ENCODE results near the gene ERCC2.
"Not testable (repeated sequence)": the region's sequence is repeated elsewhere in the genome, so short reads cannot be mapped to it uniquely, and the experiment has no call there.

Gene ERCC2

DNA sequence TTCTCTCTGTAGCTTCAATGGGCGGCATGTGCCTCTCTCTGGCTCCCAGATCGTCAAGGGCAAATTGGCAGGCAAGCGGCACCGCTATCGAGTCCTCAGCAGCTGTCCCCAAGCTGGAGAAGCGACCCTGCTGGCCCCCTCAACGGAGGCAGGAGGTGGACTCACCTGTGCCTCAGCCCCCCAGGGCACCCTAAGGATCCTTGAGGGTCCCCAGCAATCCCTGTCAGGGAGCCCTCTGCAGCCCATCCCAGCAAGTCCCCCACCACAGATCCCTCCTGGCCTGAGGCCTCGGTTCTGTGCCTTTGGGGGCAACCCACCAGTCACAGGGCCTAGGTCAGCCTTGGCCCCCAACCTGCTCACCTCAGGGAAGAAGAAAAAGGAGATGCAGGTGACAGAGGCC lies 37.7 kb upstream of the ERCC2 start:
- Histone ChIP-seq H3K4me1 (ENCODE audit: control insufficient read depth in 5 of 5, insufficient read depth in 5 of 5, low read length in 5 of 5) (peaks cover 10 to 59% (median 41%) of the 10 kb centered on the region in 5 donors), H3K27me3 (ENCODE audit: control insufficient read depth in 5 of 5, insufficient read depth in 4 of 5, low read length in 5 of 5) (peaks cover 0 to 13% (median 7%) of the 10 kb centered on the region in 5 donors), H3K9me3 (ENCODE audit: control insufficient read depth in 5 of 5, low read length in 5 of 5) (no peaks in the 10 kb centered on the region), H3K4me3 (ENCODE audit: low read depth in 1 of 5, low read length in 5 of 5) (no peak overlapping the region), H3K9ac (ENCODE audit: low read length in 5 of 5) (no peak overlapping the region), H3K27ac (ENCODE audit: low read depth, low read length) (no peak overlapping the region), H3K36me3 (ENCODE audit: control insufficient read depth in 5 of 5, insufficient read depth in 5 of 5, low read length in 5 of 5) (peaks cover 0 to 8% (median 4%) of the 10 kb centered on the region in 5 donors)

DNA sequence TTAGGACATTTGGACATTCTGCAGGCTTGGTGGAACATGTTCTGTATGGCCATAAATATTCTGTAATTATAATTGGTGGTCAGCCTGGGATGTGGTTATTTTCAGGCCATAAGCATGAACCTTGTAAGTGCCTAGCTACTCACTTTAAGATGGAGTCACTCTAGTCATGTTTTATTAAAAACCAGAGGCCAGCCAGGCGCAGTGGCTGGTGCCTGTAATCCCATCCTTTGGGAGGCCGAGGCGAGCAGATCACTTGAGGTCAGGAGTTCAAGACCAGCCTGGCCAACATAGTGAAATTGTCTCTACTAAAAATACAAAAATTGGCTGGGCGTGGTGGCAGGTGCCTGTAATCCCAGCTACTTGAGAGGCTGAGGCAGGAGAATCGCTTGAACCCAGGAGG lies 37.2 kb upstream of the ERCC2 start:
- H3K27ac ChIP-seq (ENCODE audit: low read depth, low read length); H3K36me3 ChIP-seq (ENCODE audit: control insufficient read depth in 5 of 5, insufficient read depth in 5 of 5, low read length in 5 of 5); H3K4me3 ChIP-seq (ENCODE audit: low read depth in 1 of 5, low read length in 5 of 5); H3K9me3 ChIP-seq (ENCODE audit: control insufficient read depth in 5 of 5, low read length in 5 of 5): not testable (repeated sequence)
- Histone ChIP-seq H3K4me1 (ENCODE audit: control insufficient read depth in 5 of 5, insufficient read depth in 5 of 5, low read length in 5 of 5) (peaks cover 10 to 64% (median 46%) of the 10 kb centered on the region in 5 donors), H3K9ac (ENCODE audit: low read length in 5 of 5) (peak overlapping the region in 1 of 5 donors; percentile 86), H3K27me3 (ENCODE audit: control insufficient read depth in 5 of 5, insufficient read depth in 4 of 5, low read length in 5 of 5) (peaks cover 0 to 15% (median 7%) of the 10 kb centered on the region in 5 donors)

DNA sequence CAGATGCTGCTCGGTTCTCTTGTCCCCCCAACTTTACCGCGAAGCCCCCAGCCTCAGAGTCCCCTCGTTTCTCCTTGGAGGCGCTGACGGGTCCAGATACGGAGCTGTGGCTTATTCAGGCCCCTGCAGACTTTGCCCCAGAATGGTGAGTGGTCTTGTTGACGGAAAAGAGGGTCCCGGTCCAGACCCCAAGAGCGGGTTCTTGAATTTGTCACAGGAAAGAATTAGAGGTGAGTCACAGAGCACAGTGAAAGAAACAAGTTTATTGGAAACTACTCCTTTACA lies 36.7 kb upstream of the ERCC2 start:
- H3K27ac ChIP-seq (ENCODE audit: low read depth, low read length) = no peak overlapping the region
- peaks cover 10 to 70% (median 47%) of the 10 kb centered on the region in 5 donors for H3K4me1 ChIP-seq (ENCODE audit: control insufficient read depth in 5 of 5, insufficient read depth in 5 of 5, low read length in 5 of 5)

DNA sequence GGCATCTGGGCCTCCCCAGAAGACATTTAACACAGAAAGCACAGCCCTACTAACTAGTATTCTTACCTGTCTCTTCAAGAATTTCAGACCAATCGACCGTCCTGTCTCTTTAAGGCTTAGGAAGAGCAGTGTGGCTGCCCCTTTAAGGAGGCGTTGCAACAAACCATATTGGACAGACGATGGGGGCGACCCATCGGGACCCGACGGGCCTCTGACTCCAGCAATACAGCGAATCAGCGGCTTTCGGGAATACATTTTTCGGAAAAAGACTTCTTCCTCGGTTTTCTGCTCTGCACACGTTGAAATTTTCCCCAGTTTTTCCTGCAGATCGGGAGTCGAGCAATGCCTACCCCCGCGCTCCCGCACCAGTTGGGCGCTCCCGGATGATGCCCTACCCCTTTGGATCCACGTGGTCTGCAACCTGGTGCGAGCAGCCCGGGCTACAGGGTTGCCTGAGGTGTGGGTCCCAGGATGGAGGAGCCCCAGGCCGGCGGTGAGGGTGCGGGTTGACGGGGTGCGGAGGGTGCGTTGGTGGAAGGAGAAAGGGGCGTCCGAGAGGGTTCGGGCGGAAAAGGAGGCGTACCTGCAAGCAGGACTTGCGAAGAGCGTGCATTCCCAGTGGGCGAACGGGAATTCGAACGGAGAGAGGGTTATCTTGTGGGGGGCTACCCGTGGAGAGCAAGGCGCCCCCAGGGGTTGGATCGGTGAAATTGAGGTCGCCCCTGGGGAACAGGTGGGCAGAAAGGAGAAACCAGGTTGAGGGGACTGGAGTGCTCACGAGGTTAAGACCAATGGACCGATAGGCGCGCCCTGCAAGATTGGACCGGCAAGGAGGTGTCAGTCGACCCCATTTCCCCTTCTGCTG lies 36.1 kb upstream of the ERCC2 start, which contains the start of gene POLR1G:
POLR1G (plus strand) TSS at position 419 of the 865 bp plus-strand sequence; CDS start at position 472, 53 bp downstream.
- Histone ChIP-seq H3K4me1 (ENCODE audit: control insufficient read depth in 5 of 5, insufficient read depth in 5 of 5, low read length in 5 of 5) (peaks cover 10 to 70% (median 47%) of the 10 kb centered on the region in 5 donors), H3K36me3 (ENCODE audit: control insufficient read depth in 5 of 5, insufficient read depth in 5 of 5, low read length in 5 of 5) (peaks cover 0 to 7% (median 0%) of the 10 kb centered on the region in 5 donors), H3K9ac (ENCODE audit: low read length in 5 of 5) (peak within 1 kb of the TSS; percentile 50 to 86 (median 85)), H3K27ac (ENCODE audit: low read depth, low read length) (peak within 1 kb of the TSS; percentile 87), H3K4me3 (ENCODE audit: low read depth in 1 of 5, low read length in 5 of 5) (peak within 1 kb of the TSS; percentile 76 to 93 (median 85)), H3K27me3 (ENCODE audit: control insufficient read depth in 5 of 5, insufficient read depth in 4 of 5, low read length in 5 of 5) (peaks cover 0 to 15% (median 7%) of the 10 kb centered on the region in 5 donors), H3K9me3 (ENCODE audit: control insufficient read depth in 5 of 5, low read length in 5 of 5) (no peaks in the 10 kb centered on the region)

More for the DNA sequence above, 36.7 kb upstream of the ERCC2 start:
- H3K4me3 ChIP-seq (ENCODE audit: low read depth in 1 of 5, low read length in 5 of 5) = peak overlapping the region; percentile 76 to 93 (median 85)
- peak overlapping the region in 4 of 5 donors; percentile 42 to 86 (median 82) for H3K9ac ChIP-seq (ENCODE audit: low read length in 5 of 5)
- H3K27me3 ChIP-seq (ENCODE audit: control insufficient read depth in 5 of 5, insufficient read depth in 4 of 5, low read length in 5 of 5) = peaks cover 0 to 15% (median 7%) of the 10 kb centered on the region in 5 donors
- peaks cover 0 to 7% (median 0%) of the 10 kb centered on the region in 5 donors for H3K36me3 ChIP-seq (ENCODE audit: control insufficient read depth in 5 of 5, insufficient read depth in 5 of 5, low read length in 5 of 5)
- no peaks in the 10 kb centered on the region for H3K9me3 ChIP-seq (ENCODE audit: control insufficient read depth in 5 of 5, low read length in 5 of 5)

DNA sequence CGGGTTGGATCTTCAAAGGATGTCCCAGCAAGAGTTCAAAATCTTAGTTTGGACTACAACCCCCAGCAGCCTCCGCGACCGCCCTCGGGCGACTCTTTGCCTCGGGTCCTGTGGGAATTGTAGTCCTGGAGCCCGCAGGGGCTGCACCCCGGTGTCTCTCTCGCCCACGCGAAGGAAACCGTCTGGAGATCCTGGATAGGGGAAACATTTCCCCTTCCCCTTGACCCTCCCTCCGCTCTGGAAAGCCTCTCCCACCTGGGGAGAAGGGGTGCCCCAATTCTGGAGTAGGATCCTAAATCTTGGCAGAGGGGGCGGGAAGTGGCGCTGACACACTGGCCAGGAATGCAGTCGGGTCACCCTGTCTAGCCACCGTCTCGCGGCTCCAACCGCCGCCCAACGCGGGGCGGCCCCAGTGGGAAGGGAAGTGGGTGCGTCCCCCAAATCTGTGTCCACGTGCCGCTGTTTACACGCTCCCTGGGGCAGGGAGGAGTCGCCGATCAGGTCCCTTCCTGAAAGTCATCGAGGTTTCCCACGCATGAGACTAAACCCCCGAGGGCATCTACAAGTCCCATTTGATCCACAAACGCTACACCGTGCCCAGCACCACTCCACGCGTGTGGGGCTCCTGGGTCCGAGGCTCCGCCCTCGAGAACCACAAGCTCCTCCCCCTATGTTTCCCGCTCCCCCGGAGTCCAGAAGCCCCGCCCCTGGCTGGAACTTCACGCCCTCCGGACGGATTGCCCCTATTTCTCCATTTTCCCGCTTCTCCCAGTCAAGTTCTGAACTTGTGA lies 35.3 kb upstream of the ERCC2 start:
- Histone ChIP-seq H3K4me3 (ENCODE audit: low read depth in 1 of 5, low read length in 5 of 5) (peak overlapping the region; percentile 76 to 90 (median 85)), H3K27ac (ENCODE audit: low read depth, low read length) (peak overlapping the region; percentile 87), H3K9ac (ENCODE audit: low read length in 5 of 5) (peak overlapping the region; percentile 50 to 86 (median 85)), H3K4me1 (ENCODE audit: control insufficient read depth in 5 of 5, insufficient read depth in 5 of 5, low read length in 5 of 5) (peaks cover 10 to 70% (median 47%) of the 10 kb centered on the region in 5 donors), H3K27me3 (ENCODE audit: control insufficient read depth in 5 of 5, insufficient read depth in 4 of 5, low read length in 5 of 5) (peaks cover 0 to 15% (median 7%) of the 10 kb centered on the region in 5 donors), H3K36me3 (ENCODE audit: control insufficient read depth in 5 of 5, insufficient read depth in 5 of 5, low read length in 5 of 5) (peaks cover 0 to 7% (median 0%) of the 10 kb centered on the region in 5 donors), H3K9me3 (ENCODE audit: control insufficient read depth in 5 of 5, low read length in 5 of 5) (no peaks in the 10 kb centered on the region)

DNA sequence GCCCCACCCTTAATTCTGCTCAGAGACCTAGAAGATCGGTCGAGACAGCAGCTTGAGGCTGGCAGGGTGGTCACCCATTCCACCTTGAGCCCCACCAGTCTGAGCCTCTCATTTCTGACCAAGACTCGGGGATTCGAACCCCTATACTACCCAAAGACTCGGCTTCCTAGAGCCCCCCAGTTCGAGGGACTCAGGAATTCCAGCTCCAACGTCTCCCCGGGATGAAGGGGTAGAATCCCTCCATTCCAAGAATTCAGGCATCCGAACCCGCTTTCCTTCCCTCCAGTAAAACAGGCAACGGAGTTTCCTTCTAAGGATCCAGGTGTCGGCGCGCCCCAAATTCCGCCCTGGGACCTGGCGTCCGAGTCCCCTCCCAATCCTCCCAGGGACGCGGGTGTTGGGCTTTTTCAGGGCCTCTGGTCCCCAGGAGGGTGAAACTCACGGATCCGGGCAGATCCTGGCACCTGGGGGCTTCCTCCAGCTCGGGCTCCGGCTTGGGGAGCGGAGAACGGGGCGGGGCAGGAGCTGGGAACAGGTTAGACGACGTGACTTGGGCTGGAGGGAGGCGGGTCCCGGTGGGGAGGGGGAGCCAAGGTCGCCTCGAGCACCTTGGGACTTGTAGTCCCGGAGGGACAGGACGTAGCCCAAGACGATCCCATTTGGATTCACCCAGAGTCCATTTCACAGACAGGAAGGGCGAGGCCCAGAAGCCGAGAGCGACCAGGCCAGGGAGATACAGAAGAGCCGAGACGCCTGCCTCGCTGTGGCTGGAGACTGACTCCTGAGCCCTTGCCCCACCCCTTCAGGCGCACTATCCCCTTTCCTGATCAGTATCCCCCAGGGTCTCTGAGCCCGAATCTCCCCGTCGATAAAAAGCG lies 34.4 kb upstream of the ERCC2 start, which contains the start of gene PPP1R13L:
PPP1R13L (minus strand) TSS at position 513 of the 878 bp plus-strand sequence. CDS start 6,751 bp downstream, outside the sequence.
- H3K9me3 ChIP-seq (ENCODE audit: control insufficient read depth in 5 of 5, low read length in 5 of 5) = no peaks in the 10 kb centered on the region
- H3K27me3 ChIP-seq (ENCODE audit: control insufficient read depth in 5 of 5, insufficient read depth in 4 of 5, low read length in 5 of 5) = peaks cover 0 to 15% (median 7%) of the 10 kb centered on the region in 5 donors
- H3K27ac ChIP-seq (ENCODE audit: low read depth, low read length) = peak within 1 kb of the TSS; percentile 87
- peaks cover 0 to 7% (median 0%) of the 10 kb centered on the region in 5 donors for H3K36me3 ChIP-seq (ENCODE audit: control insufficient read depth in 5 of 5, insufficient read depth in 5 of 5, low read length in 5 of 5)
- H3K4me3 ChIP-seq (ENCODE audit: low read depth in 1 of 5, low read length in 5 of 5) = peak within 1 kb of the TSS; percentile 76 to 90 (median 85)
- peaks cover 10 to 75% (median 52%) of the 10 kb centered on the region in 5 donors for H3K4me1 ChIP-seq (ENCODE audit: control insufficient read depth in 5 of 5, insufficient read depth in 5 of 5, low read length in 5 of 5)
- H3K9ac ChIP-seq (ENCODE audit: low read length in 5 of 5) = peak within 1 kb of the TSS; percentile 50 to 86 (median 85)

DNA sequence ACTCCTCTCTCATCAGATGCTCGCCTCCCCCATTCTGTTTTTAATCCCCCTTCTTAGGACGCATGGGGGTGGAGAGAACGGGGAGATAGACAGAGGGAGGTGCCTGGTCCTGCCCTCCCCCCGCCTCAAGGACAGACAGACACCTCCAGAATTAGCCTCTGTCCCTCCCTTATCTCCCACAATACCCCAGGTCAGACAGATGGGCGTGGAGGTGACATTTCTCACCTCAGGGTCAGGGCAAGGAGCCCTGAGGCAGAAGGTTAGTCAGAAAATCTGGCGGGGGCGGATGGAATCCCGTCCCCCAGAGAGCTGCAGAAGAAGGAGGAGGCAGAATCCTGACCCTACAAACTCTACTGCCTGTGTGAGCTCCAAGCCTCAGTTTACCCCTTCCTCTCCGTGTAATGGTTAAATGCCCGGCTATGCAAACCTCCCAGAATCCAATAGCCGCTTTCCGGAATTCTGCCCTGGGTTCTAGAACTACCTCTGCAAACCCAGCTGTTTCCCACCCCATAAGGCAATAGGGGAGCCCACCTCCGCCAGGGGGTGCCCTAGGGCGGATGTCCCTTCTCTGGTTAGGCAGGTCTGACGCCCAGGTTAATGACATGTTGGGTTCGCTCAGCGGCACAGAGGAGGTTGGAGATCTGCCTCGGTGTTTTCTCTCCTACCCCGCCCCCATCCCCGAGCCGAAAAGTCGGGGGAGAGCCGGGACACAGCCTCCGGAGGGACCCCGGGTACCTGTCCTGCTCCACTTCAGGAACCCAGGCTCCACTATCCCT lies 33.6 kb upstream of the ERCC2 start:
- H3K27ac ChIP-seq (ENCODE audit: low read depth, low read length) = peak overlapping the region; percentile 87
- peaks cover 0 to 4% (median 0%) of the 10 kb centered on the region in 5 donors for H3K36me3 ChIP-seq (ENCODE audit: control insufficient read depth in 5 of 5, insufficient read depth in 5 of 5, low read length in 5 of 5)
- peak overlapping the region; percentile 50 to 88 (median 76) for H3K4me3 ChIP-seq (ENCODE audit: low read depth in 1 of 5, low read length in 5 of 5)
- H3K27me3 ChIP-seq (ENCODE audit: control insufficient read depth in 5 of 5, insufficient read depth in 4 of 5, low read length in 5 of 5) = peaks cover 0 to 15% (median 7%) of the 10 kb centered on the region in 5 donors
- H3K9ac ChIP-seq (ENCODE audit: low read length in 5 of 5) = peak overlapping the region in 2 of 5 donors; percentile 26 to 80
- peaks cover 10 to 70% (median 52%) of the 10 kb centered on the region in 5 donors for H3K4me1 ChIP-seq (ENCODE audit: control insufficient read depth in 5 of 5, insufficient read depth in 5 of 5, low read length in 5 of 5)
- no peaks in the 10 kb centered on the region for H3K9me3 ChIP-seq (ENCODE audit: control insufficient read depth in 5 of 5, low read length in 5 of 5)

DNA sequence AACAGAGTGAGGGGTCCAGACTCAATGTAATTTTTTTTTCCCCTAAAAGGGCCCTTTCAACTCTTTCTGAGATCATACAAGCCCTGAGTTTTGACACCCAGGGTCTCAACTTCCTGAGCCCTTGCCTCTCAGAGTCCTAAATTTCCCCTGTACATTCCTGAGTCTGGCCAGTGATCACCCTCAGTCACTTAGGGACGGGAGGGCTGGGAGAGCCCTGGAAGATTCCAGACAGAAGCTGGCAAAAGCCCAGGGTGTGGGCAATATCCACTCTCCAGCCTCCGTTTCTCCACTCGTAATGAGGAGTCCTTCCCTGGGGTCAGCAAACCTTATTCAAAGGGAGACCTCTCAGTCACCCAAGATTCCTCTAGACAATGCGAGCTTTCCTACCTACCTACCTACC lies 32.9 kb upstream of the ERCC2 start:
- Histone ChIP-seq H3K9me3 (ENCODE audit: control insufficient read depth in 5 of 5, low read length in 5 of 5) (no peaks in the 10 kb centered on the region), H3K27me3 (ENCODE audit: control insufficient read depth in 5 of 5, insufficient read depth in 4 of 5, low read length in 5 of 5) (peaks cover 0 to 15% (median 7%) of the 10 kb centered on the region in 5 donors), H3K36me3 (ENCODE audit: control insufficient read depth in 5 of 5, insufficient read depth in 5 of 5, low read length in 5 of 5) (no peaks in the 10 kb centered on the region), H3K27ac (ENCODE audit: low read depth, low read length) (peak overlapping the region; percentile 46), H3K4me1 (ENCODE audit: control insufficient read depth in 5 of 5, insufficient read depth in 5 of 5, low read length in 5 of 5) (peaks cover 10 to 70% (median 53%) of the 10 kb centered on the region in 5 donors), H3K4me3 (ENCODE audit: low read depth in 1 of 5, low read length in 5 of 5) (no peak overlapping the region), H3K9ac (ENCODE audit: low read length in 5 of 5) (peak overlapping the region in 2 of 5 donors; percentile 4 to 26)
